ENCODE measurements around the gene CCRL2.
"Not testable (repeated sequence)": the region's sequence is repeated elsewhere in the genome, so short reads cannot be mapped to it uniquely, and the experiment has no call there.

The CCRL2 gene

DNA sequence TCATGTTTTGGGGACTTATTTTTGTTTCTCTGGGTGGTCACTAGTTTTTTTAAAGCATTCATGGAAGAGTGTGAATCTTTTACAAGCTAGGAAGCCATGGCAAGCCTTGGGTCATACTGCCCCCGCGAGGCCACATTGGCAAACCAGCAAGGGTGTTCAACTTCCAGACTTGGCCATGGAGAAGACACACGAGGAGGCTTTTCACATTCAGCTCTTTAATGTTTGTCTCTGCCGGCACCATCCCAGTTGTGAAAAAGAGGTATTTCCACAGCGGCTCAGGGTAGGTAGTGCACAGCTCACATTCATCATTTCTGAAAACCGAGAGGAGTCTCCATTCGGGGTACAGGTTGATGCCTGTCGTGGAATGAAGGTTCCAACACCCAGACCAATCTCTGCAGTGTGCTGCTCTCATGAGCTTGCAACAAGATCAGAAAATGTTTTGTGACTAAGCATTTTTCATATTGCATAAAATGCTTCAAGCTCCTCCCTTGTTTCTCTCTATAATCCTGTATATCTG lies 28.6 kb upstream of the CCRL2 start:
- no peak for DNase-seq

DNA sequence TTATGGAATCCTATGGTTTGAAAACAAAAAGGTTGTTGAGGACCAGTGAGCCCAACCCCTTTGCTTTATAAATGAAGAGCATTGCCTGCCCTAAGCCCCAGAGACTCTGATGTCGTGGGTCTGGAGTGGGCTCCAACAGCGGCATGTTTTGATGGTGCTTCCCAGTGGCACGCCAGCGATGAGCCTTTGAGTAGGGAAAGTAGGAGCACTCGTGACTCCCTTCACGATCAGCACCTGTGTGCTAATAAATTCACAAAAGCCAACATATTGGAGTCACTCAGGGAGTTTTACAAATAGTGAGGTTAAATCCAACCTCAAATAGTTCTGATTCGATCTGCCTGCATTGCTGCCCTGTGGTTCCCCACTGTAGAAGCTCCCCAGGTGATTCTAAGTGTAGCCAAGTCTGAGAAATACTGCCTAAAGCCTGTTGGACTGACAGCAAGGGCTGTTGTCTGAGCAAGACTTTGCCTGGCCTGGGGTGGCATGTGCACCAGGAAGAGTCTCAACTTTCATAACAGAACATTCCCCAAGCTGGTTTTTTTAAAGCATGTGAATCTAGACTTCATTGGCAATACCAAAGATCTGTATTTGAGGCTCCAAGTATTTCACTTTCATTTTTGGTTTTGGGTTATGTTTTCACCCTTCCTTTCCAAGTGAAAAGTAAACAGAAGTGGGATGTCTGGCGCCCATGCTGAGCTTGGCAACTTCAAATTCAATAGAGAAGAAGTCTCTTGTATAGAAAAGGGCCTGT lies 26.4 kb upstream of the CCRL2 start:
- no peak for DNase-seq

DNA sequence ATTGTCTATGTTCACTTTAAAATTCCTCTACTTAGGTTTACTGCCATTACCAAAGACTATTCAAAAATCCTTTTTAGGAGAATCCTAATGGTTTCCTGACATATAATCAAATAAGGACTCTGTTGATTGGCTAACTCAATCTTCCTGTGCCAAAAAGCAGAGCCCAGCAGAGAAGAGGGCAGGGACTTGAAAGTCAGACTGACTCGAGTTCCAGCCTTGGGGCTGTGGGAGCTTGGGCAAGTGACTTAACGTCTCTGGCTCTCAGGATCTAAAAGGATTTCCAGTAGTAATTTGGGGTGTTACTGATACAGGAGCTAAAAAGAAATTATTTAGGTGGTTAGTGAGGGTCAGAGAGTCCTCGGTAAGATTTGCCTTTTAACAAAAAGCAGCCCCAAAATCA lies 25.4 kb upstream of the CCRL2 start:
- no peak for DNase-seq

DNA sequence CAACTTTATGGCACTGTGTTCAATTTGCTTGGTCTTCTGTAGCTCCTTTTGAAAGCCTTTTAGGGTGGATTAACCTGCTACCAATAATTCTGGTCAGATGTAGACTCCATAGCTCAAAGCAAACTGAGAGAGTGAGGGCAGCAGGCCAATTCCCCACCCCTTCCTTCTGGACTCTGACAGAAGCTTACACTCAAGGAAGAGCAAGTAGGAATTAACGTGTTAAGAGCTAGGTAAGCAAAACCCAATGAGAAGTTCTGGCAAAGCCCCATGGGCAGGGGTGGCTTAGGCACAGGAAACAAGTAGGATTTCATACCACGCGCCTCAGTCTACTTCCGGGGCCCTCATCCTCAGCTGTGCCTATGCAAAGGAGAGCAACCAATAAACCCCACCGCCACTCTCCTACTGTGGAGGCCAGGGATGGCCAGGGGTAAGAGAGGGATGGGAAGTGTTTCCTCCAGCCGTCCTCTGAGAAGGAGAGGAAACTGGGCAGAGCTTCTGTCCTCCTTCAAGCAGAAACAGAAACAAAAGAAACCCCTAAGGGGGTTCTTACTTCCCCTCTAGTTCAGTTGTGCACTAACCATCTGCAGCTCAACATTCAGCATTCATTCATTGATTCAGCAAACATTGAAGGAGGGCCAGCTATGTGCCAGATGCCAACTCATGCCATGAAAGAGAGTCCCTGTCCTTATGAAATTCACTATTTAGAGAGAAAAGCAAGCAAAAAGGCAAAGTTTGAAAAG lies 23.7 kb upstream of the CCRL2 start:
- DNase-seq: no peak

DNA sequence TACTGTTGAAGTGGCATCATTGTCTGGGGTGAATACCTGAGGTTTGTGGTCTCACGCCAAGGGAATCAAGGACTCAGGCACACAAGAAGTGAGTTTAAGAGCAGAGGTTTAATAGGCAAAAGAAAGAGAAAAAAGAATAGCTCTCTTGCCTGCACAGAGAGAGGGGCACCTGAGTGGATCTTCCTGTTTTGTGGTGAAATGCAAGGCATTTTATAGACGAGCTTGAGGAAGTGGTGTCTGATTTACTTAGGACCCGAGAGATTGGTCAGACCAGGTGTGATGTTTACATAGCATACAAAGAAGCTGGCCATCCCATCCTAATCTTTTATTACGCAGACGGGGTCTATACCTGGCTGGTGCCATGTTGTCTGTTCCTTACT lies 23.1 kb upstream of the CCRL2 start:
- no peak for DNase-seq

DNA sequence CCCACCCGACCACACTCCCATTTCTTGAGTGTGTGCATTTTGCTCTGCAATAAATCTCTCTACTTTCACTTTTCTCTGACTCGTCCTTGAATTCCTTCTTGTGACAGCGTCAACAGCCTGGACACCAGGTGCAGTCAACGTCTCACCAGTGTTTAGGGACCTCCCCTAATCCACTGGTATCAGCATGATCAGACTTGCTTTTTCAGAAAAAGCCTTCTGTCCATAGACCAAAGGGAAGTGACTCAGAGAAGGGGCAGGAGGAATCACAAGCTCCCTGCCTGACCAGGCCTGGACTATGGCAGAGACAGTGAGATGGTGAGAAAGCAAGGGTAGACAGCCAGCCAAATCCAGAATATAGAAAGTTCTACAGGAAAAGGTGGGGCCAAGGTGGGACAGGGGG lies 20.9 kb upstream of the CCRL2 start:
- DNase-seq: no peak

DNA sequence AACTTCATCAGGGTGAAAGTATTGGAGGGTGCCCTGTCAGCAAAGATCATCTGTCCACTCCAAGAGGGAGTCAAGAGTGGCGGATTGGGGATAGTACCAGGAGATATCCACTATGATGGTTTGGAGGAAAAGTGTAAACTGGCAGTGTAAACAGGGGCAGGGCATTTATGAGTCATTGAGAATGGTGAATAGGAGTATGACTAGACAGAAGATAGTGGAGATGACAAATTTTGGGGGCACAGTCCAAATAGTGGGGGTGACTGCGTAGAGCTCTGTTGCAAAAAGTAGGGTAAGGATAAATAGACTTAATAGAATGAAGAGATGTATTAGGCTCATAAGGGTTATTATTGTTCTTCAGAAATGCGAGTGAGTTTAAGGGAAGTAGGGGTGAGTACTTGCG lies 18.2 kb upstream of the CCRL2 start:
- DNase-seq: not testable (repeated sequence)

DNA sequence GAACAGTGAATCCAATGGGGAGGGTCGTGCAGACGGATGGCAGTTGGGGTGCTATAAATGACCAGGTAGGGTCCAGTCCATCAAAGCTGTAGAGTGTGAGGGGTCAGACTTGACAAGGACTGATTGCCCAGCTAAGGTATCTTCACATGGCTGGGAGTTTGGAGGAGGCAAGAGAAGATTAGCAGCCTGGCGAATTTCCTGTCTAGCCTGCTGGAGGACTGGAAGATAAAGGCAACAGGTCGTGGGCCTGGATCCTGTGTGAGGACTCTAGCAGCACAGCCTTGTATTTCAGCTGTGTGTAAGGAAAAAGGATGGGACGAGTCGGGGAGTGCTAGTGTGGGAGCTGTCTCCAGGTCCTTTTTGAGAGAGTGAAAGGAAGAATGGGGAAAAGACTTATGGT lies 17.8 kb upstream of the CCRL2 start:
- DNase-seq: no peak

DNA sequence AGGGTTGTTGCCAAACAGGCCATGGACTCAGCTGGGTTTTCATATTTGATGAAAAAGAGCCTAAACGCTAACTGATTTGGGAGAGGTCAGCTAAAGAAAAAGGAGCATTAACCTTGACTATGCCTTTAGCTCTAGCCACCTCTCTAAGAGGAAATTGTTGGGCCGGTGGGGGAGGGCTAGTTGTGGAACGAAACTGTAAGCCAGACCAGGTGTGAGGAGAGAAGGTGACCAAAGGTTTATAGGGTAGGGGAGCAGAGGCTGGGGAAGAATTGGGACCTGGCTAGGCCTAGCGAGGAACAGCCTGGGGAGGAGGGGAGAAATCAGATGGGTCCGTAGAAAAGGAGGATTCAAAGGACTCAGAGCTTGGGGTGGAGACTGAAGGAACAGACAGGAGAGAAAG lies 15.5 kb upstream of the CCRL2 start:
- DNase-seq: not testable (repeated sequence)

DNA sequence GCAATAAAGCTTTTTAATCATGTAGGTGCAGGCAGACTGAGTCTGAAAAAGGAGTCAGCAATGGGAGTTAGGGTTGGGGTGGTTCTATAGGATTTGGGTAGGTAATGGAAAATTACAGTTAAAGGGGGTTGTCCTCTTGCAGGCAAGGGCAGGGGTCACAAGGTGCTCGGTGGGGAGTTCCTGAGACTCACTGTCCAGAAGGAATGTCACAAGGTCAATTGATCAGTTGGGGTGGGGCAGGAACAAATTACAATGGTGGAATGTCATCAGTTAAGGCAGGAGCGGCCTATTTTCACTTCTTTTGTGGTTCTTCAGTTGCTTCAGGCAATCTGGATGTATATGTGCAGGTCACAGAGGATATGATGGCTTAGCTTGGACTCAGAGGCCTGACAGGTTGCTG lies 14.0 kb upstream of the CCRL2 start:
- no peak for DNase-seq

DNA sequence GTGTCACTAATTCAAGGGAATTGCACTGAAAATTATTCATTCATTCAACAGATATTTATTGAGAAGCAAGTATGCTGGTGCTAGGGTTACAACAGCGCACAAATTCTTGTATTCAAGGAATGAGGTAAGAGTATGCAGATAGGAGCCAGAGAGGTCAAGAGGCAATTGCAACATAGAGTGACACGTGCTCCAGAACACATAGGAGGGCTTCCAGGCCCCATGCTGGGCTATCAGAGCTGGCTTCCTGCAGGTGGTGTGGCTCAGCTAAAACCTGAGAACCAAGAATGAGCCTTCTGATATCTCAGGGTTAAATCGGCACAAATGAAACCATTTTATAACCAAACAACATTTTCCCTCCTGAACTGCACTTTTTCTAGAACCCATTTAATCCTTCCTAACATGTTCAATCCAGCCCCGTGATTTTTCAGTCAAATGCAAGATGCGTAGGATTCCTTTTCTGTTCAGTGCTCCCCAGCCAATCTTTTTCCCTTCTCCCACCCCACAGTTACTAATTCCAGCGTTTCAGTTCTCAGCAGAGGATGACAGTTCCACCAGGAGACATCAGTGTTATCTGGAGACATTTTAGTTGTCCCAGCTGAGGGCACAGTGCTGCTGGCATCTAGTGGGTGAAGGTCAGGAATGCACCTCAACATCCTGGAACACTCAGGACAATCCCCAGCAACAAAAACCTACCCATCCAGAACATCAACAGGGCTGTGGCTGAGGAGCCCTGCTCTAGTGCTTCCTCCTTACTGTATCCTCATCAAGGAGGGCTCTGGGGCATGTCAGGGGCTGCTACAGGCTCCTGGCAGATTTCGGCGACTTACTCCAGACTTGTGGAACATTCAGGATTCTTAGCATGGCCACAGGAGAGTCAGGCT lies 13.3 kb upstream of the CCRL2 start:
- no peak for DNase-seq

DNA sequence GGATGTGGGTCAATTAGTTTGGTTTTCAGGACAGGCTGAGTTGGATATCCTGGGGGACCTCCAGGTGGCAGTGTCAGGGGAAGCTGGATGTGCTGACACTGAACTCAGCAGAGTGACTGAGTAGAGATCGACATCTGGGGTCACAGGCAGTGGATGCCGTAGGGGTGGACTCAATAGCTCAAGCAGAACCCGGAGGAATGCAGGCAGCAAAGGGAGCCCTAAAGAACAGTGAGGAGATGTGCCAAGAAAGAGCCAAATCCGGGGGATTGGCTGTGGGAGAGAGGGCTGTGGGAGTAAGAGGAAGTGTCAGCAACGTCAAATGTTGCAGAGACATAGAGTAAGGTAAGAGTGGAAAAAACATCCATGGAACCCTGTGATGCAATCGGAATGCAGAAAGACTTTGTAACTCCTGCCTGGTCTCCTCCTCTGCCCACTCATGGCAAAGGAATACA lies 11.8 kb upstream of the CCRL2 start:
- DNase-seq: no peak

DNA sequence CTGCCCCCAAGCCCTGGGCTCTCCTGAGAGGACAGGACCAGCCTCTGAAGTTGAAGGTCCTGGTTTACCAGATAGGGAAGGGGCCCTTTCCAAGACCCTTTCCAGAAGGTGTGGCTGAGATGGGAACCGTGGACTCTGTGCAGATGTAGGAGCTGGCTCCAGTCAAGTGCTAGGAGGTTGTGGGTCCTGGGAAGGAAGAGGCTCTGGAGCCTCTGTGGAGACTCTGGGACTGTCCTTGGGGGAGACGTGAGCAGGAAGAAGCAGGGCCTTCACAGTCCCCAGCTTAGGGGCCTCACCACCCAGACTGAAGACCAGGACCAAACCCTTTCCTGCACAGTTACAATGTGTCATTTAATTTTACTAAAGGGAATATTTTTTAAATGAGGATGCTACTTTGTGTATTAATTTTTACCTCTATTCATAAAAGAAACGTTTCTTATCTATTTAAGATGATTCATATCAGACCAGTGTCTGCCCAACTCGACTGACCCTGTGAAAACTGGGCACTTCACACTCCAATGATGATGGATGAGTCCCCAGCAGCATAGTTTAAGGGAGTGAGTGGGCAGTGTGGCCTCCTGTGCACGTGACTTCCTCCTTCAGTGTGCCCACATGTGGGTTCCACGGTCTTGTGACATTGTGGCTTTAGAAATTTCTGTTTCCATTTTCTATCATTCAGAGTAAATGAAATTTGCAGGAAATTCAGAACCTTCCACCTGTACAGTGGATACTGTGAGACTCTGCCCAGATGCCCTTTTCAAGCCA lies 11.1 kb upstream of the CCRL2 start:
- DNase-seq: no peak

DNA sequence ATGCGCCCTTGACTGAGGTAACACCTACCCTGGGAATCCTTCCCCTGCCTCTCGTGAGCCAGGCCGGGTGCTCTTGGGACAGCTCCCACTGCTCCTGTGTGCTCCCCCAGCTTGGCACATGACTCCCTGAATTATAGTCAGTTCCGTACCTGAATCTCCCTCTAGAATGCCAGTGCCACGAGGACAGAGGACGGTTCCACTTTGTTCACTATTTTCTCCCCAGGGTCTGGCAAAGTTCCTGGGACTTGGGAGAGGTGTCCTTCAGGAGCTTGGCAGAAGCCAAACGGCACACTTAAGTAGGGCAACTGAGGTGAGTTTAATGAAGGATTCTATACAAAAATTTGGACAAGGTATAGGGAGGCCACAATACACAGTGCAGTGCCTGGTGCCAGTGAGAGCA lies 9.9 kb upstream of the CCRL2 start:
- DNase-seq: no peak

DNA sequence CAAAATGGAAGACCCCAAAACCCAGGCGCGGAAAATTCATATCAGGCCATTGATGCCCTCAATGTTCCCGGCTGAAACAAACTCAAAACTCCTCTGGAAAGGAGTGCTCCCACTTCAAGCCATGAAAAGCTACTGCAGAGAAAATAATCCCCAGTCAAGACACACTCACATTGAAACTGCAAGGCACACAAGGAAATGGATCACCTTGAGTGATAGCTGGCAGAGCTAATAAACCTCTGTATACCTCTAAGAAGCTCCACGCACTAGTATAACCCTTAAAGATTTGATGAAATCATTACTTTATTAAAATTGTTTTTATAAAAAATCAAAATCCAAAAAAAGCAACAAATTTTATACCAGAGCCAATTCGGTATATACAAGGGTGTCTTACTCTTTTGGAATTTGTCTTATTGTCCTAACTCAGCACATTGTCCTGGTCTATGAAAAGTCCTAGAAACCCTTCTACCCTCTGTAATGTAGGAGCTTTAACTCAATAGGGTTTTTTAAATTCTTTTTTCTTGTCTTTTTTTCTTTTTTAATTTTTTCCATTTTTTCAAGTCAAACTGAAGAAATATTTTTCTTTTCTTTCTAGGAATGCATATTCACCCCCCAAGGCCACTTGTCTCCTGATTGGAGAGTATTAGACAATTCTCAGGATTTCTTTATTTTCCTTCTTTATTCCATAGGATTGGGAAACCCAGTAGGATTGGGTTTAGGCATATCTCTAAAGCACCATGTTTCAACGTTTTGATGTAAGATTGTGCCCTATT lies 8.7 kb upstream of the CCRL2 start:
- no peak for DNase-seq

DNA sequence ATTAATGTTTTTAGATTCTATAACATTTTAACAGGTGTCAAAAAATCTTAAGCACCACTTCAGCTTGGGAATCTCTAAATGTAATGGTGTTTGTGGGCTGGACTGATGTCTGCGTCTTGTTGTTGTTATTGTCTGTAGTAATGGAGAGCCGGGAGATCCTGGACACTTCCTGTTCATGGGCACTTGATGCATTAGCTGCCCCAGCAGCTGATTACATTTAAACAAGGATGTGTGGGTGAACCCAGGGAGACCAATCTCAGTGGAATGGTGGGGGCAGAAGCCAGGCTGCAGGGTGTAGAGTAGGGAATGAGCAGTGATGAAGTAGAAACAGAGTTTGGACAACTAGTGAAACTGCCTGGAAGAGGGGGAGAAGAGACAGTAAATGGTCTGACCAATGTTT lies 8.0 kb upstream of the CCRL2 start:
- DNase-seq: no peak

DNA sequence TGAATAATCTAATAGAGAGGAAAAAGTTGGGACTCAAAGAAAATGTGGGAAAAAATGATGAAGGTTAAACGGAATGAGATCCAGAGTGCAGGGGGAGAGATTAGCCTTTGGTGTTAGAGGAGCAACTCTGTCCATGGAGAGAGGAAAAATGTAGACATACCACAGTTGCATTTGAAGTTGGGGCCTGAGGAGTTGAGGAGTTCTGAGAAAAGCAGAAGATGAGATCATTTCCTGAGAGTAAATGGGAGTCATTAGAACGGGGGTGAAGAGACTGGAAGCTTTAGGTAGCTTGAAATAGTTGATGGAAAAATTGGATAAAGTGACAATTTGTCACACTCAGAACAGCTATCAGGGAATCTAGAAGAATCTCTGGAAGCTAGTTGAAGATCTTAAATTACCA lies 7.5 kb upstream of the CCRL2 start:
- DNase-seq: no peak

DNA sequence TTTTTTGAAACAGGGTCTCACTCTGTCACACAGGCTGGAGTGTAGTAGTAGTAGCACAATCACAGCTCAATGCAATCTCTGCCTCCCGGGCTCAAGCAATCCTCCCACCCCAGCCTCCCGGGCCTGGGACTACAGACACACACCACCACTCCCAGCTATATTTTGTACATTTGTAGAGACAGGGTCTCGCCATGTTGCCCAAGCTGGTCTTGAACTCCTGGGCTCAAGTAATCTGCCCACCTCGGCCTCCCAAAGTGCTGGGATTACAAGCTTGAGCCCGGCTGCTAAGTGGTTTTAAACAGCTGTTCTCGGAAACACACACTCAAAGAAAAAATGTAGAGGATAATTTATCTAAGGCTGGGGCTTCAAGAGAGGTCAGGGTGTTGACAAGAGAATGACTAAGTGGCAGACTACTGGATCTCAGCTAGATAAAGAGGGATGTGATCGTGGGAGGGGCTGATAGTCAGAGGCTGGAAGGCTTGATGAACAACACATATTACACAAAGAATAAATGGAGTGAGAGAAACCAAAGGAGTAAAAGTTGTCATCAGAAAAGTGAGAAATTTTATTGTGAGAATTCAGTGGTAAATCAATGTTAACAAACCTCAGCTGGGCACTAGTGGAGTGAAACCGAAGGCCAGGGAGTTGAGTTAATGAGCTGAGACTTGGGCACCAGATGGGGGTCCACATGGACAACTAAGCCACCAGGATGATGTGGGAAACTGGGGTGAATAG lies 6.9 kb upstream of the CCRL2 start:
- no peak for DNase-seq

DNA sequence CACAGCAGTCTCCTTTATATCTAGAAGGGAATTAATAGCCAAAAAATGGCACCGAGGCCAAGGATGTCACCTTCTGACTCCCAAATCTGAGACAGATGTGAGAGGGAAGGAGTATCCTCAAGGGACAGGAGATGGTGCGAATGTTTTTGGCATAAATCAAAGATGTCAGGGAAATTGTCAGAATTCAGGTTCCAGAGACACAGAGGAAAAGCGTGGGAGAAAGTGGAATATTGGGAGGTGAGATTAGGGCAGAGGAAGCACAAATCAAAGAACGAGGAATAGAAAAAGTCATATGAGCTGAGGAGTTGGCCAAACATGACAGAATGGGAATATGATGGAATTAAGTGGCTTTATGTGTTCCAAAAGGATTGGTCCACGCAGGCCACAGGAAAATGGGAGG lies 6.2 kb upstream of the CCRL2 start:
- DNase-seq: no peak

DNA sequence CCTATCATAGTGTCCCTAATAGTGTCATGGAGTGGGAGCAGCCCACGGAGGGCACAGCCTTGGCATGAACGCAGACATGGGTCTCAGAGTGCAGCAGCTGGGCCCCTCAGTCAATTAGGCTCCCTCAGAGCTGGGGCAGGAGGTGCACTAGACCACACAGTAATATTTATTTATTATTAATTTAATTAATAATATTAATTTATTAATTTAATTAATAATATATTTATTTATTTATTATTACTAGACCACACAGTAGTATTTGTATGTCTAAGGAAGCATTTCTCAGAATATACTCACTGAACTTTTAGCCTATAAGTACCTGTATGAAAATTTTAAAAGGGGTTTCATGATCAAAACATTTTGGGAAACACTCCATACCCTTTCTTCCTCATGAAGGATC lies 5.5 kb upstream of the CCRL2 start:
- no peak for DNase-seq

DNA sequence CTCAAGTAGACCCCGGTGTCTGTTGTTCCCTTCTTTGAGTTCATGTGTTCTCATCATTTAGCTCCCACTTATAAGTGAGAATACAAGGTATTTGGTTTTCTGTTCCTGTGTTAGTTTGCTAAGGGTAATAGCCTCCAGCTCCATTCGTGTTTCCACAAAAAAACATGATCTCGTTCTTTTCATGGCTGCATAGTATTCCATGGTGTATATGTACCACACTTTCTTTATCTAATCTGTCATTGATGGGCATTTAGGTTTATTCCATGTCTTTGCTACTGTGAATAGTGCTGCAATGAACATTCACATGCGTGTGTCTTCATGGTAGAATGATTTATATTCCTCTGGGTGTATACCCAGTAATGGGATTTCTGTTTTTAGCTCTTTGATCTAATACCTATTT lies 4.2 kb upstream of the CCRL2 start:
- not testable (repeated sequence) for DNase-seq

Data from right kidney (tissue), 1 donor.